Uterus (tissue), 2 donors: ENCODE results near the gene RFPL4A.
"Not testable (repeated sequence)": the region's sequence is repeated elsewhere in the genome, so short reads cannot be mapped to it uniquely, and the experiment has no call there.

Experiments
- CTCF ChIP-seq, 4 experiments: fragments of 200-600 bp in 2 of 4; fragments of 450-650 bp in 2 of 4; sonication (generic) in 2 of 4; IDR thresholded peaks; one replicate each; pipeline ENCODE4 v1.5.1; 2016 to 2019; ENCODE audit warnings: antibody characterized with exemption in 4 of 4, mild to moderate bottlenecking in 2 of 4, moderate library complexity in 1 of 4
- POLR2A ChIP-seq, 2 donors: fragments of 450-650 bp; IDR thresholded peaks; one replicate each; pipeline ENCODE4 v1.6.1; 2016; ENCODE audit warnings: antibody characterized with exemption in 2 of 2, mild to moderate bottlenecking in 1 of 2, moderate library complexity in 1 of 2

- not testable (repeated sequence) for TF ChIP-seq POLR2A, CTCF (IDR thresholded peaks at IDR 0.05)
Observed at GRCh38 chr19:55768818-55769217, 9.9 kb downstream of the RFPL4A start, which contains the start of gene RFPL4AL1.
